Activated CD4-positive, CD25-positive, alpha-beta regulatory T cell treated with anti-CD3 and anti-CD28 coated beads, Interleukin-2, amount 50 U/mL, for 24 hours (primary cell): ENCODE data around the gene BTBD16.

Experiments used
- ATAC-seq, 2 donors: fragments of 150-1000 bp; cut with Tn5 transposase; one replicate each; pipeline ENCODE4 v1.10.0; 2021; ENCODE audit warnings: mild to moderate bottlenecking in 1 of 2, moderate library complexity in 1 of 2

BTBD16 gene

DNA sequence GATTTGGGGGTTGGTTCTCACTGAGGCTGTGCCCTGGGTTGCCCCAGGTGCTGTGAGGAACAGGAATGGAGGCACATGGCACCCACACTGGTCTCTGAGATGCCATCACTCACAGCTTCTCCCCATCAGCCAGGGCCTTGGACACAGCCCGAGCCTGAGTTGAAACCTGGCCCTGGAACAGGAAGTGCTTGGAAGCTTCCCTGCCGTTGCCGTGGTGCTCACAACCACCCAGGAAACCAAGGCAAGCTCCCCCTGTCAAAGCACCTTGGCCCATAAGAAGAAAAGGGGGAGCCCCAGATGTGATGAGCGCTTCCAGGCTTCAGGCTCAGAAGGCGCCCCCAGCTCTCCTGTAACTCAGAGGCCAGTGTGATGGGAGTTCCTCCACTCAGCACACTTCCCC is at the start of gene BTBD16:
Gene BTBD16 (plus strand): TSS at position 221 of the 400 bp plus-strand sequence. CDS start 3,786 bp downstream, outside the sequence.
- no peak for ATAC-seq

DNA sequence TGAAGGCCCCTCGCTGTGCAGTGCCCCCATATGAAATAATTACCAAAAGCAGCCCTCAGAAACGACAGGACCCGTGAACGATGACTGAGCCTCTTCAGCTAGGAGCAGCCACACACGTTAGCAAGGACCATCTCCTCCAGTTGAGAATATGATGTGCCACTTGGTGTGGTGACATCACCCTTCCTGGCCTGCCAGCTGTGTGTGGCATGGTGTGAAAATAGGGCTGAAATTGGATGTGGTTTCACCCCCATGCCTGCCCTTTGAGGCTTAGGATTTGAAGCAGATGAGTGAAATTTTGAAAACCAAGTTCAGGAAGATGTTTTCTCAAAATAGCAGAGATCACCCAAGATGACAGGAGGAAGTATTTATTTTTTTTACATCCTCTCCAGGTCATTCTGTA is 49.1 kb upstream of the BTBD16 start:
- ATAC-seq, result no peak

DNA sequence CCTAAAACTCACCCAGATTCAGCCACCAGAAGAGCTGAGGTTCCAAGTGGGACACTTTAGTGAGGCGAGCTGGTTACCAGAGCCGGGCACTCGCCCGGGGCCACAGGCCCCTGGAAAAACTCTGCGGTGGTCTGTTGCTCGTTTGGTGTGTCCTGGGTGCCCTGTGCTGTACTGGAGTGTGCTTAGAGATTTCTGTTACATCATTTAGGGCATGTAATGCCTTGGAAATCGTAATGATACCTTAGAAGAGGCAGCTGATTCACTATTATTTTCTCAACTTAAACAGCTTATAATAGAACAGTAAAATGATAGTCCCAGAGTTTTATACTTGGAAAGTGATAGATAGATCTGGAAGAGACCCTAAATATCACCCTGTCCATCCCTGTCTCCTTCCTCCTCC is 48.5 kb upstream of the BTBD16 start:
- no peak for ATAC-seq

DNA sequence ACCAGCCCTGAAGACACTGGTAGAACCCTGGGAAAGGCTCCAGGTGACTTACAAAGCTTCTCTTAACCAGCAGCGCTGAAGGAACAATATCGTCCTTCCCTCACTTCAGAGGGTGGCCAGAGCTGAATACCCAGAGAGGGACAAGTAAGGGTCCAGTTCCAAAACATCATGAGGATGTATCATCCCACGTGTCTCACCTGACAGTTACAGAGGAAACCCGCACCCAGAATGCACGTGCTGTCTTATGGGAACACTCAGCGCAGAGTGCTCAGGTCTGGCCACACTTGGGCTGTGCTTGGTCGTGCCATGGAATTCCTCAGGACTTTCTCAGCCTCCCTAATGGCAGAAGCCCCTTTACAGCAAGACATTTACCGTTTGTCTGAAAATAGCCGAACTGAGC is 46.9 kb upstream of the BTBD16 start:
- no peak for ATAC-seq

DNA sequence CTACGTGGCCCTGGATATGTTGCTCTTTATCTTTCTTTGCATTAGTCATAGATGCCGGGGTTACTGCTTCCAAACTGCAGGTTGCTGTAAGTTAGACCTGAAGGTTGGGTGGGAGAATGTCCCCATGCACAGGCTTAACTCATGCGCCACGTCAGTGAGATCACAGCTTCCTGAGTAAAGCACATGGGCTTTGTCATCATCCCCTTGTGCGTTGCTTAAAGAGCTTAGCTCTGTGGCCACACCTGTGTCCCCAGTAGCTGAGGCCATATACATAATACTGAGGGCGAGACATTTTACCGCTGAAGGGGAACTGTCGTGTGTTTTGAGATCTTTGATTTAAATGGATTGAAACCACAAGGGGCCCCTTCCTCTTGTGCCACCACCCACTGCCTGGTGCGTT is 45.8 kb upstream of the BTBD16 start:
- no peak for ATAC-seq

DNA sequence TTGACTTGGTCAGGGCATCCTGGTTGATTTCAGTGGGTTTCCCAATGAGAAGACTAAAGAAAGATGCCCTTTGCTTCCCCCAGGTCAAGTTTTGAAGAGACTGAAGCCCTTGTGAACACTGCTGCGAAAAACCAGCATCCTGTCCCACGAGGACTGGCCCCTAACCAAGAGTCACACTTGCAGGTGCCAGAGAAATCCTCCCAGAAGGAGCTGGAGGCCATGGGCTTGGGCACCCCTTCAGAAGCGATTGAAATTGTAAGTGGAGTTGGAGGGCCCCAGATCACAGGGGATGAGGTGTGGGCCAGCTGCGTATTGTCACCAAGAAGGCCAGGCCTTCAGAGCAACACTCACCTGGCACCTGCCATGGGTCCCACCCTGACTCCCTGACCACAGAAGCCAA is 43.3 kb upstream of the BTBD16 start:
- no peak for ATAC-seq

DNA sequence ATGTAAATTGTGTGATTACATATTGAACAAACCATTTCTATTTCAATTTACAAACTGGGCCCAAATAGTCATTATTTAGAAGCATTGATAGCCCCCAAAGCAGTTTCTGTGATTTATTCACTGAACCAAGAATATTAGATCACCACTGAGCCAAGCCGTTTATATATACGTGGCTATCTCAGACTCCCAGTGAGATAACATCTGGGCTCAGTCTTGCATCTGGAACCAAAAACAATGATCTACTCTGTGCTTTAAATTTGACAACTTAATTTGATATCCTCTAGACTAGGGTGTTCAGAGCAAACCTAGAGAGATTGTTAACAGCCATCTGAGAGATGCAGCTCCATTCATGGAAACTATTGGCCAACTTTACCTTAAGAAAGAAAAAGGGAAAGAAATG is 41.4 kb upstream of the BTBD16 start:
- no peak for ATAC-seq

DNA sequence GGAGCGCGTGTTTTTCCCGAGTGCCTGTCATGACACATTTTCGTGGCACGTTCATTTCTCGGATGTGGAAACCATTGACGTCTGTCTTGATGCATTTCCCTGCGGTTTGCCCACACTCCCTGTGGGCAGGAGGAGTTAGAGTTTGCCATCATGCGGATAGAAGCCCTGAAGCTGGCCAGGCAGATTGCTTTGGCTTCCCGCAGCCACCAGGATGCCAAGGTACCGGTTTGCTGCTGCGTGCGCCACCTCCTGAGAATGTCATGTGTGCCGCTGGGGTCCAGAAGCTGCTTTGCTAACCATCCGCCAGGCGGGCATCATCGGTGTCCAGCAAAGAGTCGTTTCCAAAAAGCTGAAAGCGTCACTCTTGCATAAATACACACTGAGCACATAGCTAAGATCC is 40.9 kb upstream of the BTBD16 start:
- ATAC-seq, result no peak

DNA sequence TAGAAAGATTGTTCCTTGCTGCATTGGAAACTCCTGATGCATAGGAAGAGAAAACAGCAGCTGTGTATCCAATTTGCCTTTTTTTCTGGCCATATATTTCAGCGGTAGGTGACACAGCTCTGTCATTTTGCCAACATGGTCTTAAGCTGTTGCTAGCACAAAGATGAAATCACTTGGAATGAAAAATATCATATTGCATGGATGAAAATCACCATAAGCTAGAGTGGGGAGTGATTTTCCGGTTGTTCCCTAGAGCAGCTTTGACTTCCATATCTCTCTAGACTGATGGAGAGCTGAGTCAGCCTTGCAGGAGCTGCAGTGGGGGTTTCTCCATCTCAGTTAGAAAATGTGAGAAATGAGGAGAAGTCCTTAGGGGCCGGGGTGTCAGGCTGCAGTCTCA is 38.3 kb upstream of the BTBD16 start:
- ATAC-seq, result no peak

DNA sequence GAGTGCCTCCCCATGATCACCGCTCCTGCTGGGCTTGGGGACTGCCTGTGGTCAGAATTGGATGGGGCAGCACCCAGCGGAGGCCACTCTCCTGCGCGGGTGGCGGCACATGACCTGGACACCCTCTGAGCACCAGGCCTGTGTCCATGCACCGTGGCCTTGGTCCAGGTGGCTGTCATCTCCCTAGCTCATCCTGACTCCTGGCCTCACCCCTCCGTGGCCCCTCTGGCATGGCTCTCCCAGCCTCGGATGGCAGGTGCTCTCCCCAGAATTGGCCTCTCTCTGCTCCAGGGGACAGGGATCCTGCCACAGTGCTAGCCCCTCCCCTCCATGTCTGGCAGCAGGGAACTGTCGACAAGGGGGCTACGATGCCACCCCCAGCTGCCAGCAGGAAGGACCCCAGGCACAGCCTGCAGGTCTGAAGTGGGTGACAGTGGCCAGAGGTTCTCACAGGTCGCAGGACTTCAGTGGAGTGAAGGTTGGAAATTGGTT is 37.2 kb upstream of the BTBD16 start:
- no peak for ATAC-seq

DNA sequence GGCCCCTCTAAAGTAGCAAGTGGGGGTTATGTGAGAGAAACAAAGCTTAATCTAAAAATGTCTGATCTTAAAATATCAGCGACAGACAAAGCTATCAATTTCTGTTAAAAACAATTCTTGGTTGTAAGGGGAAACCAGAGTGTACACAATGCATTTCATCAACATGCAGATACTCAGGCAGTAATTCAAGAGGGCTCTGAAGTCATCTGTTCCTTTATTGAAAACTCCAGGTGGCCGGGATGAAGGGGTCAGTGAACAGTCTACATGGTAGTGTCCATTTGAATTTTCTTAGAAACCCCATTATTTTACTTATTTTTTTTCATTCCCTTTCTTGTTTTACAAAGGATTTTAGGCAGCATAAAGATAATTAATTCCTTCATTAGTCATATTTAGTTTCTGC is 36.7 kb upstream of the BTBD16 start:
- no peak for ATAC-seq

DNA sequence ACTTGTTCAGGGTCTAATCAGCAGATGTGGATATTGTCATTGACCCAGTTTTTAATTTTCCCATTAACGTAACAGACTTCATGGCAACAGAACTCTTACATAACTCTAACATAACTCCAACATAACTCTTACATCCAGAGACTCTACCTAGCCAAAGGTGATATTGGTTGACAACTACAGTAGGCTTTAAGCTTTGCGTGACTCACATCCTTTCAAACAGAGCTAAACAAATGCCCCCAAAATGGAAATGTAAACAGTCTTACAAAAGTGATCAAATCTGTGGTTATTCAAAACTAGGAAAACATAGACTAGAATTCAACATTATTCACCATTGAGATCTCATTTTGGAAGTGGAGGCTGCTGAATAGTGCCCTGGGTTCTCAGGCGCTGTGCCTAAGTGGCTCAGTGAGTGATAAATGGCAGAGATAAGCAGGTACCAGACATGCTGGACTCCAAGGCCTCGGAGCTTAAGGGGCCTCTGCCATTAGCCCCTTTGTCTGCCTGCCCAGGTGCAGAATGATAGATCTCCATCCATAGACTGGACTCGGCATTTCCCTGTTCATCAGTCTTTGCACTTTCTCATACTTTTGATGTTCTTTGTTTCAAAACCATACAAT is 34.3 kb upstream of the BTBD16 start:
- ATAC-seq, result no peak

DNA sequence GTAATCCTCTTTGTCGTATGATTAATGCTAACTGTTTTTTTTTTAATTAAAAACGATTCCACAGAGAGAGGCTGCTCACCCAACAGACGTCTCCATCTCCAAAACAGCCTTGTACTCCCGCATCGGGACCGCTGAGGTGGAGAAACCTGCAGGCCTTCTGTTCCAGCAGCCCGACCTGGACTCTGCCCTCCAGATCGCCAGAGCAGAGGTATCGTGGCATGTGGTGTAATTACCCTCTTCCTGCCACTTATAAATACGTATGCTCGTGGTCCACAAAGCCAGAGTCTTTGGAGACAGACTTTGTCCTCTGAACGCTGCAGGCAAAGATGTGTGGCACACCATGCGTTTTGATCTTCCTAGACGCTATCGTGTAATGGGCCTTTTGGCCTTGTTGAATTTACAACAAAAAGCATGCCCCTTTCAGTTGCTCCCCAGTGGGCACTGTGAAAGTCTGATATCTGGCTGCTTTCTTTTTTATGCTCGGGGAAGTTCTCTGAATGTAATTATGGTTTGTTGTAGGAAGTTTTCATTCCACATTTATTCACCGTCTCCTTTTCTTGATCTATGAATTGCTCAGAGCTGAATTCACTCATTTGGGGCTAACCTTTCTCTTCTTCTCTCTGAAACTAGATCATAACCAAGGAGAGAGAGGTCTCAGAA is 33.6 kb upstream of the BTBD16 start:
- ATAC-seq, result no peak

DNA sequence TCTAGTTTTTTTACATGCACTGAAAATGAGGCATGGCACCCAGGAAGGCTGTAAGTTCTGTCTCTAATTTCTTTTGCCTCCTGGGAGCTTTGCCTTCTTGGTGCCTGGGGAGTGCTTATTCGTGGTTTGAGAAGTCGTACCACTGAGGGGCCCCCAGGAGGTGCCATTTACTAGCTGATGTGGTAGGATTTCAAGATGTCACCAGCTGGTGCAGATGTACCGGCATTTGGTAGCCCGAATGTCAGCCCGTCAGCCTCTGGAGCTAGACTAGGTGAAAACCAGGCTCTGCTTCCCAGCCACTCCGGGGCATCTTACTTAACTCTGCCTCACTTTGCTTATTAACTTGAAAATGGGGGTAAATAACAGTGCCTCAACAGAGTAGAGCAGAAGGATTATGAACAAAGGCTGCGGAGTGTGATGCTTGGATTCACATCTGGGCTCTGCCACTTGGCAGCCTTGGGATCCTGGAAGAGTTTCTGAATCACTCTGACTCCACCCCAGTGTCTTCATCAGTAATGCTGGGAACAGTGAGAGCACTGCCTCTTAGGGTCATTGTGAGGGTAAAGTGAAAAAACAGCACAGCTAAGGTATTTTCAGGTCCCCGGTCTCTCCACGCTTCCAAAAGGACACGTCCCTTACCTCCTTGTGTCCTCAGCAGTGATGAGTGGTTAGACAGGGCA is 31.4 kb upstream of the BTBD16 start:
- no peak for ATAC-seq

DNA sequence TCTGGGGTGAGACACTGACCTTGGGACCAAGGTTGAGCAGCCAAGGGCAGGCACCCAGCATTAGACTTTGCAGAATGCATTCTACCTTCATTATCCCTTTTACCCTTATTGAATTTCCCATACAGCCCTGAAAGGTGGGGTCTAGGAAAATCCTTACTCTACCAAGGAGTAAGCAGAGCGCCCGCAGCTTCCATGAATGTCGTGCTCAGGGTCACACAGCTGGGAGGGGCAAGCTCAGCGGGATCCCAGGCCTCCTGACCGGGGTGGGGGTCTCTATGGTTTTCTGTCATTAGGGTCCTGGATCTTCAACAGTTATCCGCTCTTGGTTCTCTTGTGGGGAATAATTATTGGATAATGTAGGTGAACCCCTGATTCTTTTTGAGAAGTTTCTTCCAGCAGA is 30.7 kb upstream of the BTBD16 start:
- ATAC-seq, result no peak

DNA sequence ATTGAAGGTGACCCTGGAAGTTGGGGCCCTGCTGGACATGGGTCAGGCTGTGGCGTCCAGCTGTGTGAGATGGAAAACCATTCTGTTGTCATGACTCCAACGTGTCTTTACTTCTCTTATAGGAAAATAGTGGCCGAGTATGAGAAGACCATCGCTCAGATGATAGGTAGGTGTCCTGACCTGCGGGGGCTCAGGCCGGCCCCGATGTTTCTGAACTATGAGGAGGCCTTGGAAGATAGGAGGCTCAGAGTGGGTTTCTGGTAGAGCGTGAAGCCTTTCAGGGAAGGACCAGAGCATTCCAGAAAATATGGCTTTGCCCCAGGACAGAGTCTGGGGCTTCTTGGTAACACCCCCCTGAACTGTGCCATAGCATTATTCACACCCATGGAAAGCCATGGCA is 29.3 kb upstream of the BTBD16 start:
- ATAC-seq, result no peak

DNA sequence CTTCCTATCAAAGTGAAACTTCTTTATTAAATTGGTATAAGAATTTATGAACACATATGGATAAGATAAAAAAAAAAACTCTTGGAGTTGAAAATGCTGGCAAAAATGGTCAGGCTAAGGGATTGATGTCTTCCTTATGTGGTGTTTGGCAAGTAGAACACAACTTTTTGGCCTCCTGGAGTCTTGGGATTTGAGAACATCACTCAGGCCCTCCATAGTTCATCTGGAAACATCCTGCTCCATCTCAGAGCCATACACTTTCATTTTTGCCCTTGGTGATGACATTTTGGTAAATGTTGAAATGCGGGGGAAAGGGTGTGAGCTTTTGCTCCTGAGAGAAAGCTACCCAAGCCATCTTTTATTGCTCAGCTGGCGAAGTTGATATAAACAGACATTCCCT is 27.5 kb upstream of the BTBD16 start:
- ATAC-seq, result no peak

DNA sequence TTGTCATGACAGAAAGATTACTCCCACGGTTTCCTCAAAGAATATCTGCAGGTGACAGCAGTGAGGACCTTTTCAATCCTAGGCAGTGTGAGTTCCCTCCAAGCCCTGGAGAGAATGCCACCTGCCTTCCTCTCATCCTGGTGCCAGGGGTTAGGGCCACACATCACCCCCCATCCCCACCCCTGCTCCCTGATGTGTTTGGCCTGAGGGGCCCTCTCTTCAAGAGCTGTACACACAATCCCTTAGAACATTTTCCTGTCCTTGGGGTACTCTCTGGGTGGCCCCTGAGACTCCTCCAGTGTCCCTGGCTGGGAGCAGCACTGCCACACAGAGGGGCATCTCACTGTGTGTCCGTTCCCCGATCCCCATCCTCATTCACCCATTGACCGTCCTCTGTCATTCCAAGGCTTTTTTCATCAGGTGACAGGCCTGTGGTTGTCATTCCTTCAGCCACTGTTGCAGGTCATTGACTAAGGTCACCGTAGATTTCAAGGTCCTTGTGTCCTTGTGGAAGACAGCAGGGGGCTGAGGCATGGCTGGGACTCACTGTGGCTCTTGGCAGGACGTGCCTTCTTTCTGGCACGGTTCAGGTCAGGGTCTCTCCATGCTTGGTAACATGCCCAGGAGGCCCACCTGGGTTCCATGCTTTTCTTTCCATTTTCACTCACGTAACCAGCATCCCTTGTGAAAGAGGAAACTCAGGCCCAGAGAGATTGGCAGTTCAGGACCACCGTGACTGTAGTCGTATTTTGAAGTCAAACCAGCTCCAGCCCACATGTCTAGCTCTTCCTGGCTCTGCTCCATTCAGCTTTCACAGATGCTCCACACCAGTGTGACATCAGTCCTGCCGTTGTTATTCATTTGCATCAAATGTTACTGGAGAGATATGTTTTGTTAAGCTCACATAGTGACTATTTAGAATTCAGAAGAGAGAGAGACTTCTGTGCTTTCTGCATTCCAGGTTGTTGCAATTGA is 26.8 kb upstream of the BTBD16 start:
- ATAC-seq, result no peak

DNA sequence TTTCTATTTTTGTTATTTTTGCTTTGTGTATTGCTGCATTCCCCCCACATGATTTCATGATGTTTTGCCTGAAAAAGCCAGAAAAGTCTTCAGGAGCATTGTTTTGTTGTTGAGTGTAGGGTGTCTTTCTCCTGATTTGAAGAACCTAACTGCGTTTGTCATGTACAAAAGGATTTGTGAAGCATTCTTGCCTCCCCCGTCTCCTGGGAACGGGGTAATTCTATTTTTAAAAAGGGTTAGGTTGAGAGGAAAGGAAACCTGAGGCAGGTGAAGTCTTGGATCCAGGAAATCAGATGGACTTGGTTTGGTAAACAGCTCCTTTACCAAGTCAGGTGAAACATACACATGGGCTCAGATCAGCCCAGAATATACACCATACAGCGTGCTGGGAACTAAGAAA is 26.0 kb upstream of the BTBD16 start:
- no peak for ATAC-seq

DNA sequence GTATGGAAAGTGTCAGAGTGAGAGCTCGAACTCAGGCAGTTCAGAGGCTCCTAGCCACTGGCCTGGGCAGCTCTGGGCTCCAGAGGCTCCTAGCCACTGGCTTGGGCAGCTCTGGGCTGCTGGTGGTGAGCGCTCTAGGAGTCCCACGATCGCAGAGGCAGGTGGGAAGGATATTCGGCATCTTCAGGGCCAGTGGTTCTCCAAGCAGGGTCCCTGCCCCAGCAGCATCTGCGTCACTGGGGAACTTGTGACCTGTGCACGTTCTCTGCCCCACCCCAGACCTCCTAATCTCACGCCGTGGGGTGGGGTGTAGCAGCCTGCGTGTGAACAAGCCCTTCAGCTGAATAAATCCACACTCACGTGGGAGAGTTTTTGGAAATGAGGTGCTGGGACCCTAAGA is 25.2 kb upstream of the BTBD16 start:
- no peak for ATAC-seq

DNA sequence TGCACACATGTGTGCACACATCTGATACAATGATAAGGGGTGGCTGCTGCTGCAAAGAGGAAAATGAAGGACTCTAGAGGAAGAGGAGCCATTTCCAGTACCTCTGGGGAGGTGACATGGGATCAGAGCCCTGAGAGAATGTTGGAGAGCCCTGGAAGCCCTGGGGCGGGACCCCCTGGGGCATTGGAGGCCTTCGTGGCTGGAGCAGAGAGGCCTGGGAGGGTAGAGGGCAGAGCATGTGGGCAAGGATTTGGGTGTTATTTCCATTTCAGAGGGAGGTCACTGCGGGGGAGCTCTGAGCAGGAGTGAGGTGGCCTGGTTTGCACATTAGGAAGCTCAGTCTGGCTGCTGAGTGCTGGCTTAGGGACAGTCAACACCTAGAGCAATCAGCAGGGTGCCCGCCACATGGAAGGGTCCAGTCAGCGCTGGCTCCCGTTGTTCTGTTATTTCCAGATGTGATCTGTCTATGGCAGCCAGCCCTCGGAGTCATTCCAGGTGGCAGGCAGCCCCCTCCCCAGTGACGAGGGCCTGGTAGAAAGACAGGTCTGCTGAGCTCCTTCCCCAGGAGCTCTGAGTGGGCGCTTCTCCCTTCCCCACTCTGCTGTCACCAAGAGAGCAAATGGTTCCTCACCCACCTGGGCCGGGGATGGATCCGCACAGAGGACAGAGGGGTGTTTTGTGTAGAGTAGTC is 24.1 kb upstream of the BTBD16 start:
- ATAC-seq, result no peak
